Muscle of back (tissue), 11 donors: ENCODE data around the gene USP30. TPM values are rescaled to one million over a fixed set of nuclear protein-coding genes. Genes with fewer than 3 reads are reported as not detected.
"Not testable (repeated sequence)": the region's sequence is repeated elsewhere in the genome, so short reads cannot be mapped to it uniquely, and the experiment has no call there.

ENCODE experiments used
- DNase-seq, 3 donors: peaks; one replicate each; pipeline versions ENCODE4 v3.0.0 to v3.0.0-alpha.2; 2013
- polyA plus RNA-seq, 10 donors: library from polyadenylated mRNA; unstranded; fragments of 120-200 nt; gene quantifications; one replicate each; pipeline ENCODE4 v1.2.1, GENCODE V29; 2013; ENCODE audit not compliant: insufficient read length in 10 of 10

Gene USP30
- polyA plus RNA-seq, 10 donors, result 10.2 to 17.3 (median 13.2) TPM

DNA sequence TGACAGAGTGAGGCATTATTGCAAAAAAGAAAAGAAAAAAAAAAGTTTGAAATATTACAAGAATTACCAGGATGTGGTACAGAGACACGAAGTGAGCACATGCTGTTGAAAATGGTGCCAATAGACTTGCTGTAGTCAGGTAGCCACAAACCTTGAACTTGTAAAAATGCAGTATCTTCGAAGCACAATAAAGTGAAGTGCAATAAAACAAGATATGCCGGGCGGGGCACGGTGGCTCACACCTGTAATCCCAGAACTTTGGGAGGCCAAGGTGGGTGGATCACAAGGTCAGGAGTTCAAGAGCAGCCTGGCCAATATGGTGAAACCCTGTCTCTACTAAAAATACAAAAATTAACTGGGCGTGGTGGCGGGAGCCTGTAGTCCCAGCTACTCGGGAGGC is 2.6 kb upstream of the USP30 start:
- not testable (repeated sequence) for DNase-seq

DNA sequence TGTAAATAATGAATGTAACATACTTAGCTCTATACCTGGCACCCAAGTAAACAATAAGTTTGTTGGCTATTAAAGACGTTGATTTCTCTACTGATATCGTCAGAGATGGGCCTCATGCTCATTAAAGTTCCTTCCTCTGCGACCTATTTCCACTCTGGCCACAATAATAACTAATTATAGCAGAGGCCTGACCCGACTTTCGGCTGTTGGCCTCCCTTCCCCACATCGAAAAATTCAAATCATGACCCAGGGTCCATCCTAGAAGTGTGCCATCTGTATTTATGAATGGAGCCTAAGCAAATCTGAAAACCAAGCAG is 321 bp upstream of the USP30 start:
- no peak for DNase-seq

DNA sequence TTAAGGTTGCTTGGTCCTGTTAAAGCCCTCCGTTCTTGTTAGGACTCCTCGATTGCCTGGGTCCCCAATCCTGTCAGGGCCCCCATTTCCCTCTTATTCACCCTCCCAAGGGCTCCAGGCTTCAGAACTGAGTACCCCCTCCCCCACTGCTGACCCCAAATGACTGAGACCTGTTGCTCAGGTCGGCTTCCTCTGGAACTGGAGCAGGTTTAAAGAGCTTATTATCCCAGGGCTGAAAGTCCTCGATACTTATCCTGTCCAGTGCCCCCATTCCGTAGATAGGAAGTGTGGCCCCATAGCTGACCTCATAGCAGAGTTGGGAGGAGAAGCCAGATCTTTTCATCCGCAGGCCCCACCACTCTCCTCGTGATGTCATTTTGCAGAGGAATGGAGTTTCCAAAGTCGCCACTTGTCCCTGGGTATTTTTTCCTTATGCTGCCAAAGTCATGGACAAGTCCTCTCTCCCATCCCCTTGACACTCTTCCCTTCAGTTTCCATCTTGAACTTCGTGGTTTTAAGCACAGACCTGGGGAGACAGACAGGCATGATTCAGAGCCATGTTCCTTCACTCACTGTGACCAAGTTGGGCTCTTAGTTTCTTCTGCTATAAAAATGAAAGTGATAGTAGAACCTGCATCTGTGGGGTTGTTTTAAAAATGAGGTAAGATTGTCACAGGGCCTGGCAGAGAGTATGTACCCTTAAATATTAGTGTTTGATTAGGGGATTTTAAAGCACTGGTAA is 1.2 kb downstream of the USP30 start:
- no peak for DNase-seq

DNA sequence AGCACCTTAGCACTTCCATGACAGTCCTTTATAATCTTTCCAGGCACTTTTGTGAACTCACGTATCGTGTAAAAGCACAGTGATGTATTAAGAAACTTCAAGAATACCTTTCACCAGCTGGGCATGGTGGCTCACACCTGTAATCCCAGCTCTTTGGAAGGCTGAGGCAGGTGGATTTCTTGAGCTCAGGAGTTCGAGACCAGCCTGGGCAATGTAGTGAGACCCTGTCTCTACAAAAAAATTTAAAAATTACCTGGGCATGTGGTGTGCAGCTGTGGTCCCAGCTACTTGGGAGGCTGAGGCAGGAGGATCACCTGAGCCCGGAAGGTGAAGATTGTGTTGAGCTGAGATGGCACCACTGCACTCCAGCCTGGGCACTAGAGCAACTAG is 1.7 kb downstream of the USP30 start:
- not testable (repeated sequence) for DNase-seq

DNA sequence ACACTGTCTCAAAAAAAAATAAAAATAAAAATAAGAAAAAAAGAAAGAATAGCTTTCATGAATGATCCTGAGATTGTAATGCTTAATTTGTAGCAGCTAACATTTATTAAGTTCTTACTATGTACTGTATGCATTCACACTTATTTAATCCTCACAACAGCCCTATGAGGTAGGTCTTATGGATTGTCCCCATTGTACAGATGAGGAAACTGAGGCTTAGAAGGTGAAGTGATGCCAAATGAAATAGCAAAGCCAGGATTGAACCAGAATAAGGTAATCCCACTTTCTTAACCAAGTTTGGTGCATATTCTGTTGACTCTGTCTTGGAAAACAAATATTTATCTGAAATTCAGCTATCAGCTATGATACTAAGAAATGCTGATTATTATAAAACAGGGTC is 2.1 kb downstream of the USP30 start:
- no peak for DNase-seq

DNA sequence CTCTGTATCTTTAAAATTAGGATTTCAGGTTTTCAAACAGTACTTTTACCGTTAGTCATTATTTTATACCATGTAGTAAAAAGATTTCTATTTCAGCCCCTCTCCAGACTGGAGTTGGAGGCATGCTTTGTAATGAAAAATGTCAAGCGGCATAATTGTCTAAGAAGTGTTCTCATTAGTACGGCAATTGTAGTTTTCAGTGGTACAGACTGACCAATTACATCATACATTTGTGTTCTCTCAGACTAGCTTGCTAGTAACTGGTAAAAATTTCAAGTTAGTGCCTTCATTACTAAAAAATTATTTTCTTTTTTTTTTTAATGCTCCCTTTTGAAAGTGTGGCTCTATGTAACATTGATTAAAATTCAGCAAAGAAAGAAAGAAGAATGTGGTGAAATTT is 4.5 kb downstream of the USP30 start:
- DNase-seq, result no peak

DNA sequence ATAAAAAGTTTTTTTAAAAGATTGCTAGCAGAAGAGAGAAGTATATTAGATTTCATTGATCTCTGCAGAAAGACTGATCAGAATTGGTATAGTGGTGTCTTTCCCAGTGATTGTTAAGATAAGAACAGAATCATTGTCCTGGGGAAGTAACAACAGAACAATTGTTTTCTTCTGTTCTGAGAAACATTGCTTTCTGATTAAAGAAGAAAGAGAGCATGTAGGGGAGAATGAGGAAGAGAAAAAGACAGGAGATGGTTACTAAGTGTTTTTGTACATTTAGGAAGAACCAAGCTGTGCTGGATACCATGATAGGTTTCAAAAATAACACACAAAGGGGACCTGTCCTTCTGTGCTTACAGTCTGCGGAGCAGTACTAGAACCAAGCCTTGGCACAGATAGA is 5.0 kb downstream of the USP30 start:
- DNase-seq, result no peak

DNA sequence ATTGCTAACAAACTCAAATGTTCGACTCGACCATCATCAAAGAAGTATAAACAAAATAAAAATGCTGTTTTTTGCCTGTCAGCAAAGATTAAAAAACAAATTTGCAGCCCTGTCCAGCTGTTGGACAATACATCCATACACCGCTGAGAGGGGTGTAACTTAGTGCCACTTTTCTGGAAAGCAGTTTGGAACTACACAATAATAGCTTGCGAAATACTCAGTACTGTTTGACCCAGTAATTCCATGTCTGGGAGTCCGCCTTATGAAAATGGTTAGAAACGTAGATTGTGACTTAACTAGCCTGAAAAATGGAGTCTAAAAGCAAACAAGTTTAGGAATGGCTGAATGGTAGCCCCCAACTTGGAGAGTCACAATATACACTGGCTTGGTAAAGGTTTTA is 6.4 kb downstream of the USP30 start:
- DNase-seq, result no peak

DNA sequence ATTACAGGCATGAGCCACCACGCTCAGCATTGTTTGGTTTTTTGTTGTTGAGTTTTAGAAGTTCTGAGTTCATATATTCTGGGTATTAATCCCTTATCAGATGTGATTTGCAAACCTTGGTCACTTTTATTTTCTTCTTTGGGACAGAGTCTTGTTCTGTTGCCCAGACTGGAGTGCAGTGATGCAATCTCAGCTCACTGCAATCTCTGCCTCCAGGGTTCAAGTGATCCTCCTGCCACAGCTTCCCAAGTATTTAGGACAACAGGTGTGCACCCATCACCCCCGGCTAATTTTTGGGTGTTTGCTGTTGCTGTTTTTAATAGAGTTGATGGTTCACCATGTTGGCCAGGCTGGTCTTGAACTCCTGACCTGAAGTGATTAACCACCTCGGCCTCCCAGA is 11.8 kb downstream of the USP30 start:
- DNase-seq, result no peak

DNA sequence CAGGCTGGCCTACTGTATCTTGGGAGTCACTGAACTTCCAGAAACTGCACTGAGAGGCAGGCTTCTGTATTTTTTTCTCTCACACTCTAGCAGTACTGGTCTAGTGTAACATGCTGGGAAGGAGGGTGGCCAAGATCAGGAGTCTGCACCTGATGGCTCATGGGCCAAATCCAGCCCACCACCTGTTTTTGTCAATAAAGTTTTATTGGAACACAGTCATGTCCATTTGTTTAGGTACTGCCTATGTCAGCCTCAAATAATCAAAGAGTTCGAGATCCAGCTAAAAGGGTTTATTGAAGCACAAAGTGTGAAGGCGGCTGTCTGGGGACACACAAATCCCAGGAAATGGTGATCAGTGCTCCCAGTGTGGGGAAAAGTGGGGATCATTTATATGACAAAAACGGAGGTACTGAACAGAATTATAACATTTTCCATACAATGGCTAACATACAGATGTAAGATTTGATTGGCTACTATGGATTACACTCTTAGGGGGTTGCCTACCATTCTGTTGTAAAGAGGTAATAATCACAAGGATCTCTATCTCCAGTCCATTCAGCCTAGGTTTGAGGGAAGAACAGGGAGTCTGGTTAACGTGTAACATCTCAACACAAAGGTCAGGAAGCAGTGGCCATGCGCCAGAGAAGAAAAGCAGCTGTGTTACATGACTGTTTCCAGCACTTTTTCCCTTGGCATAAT is 12.9 kb downstream of the USP30 start:
- DNase-seq, result no peak

DNA sequence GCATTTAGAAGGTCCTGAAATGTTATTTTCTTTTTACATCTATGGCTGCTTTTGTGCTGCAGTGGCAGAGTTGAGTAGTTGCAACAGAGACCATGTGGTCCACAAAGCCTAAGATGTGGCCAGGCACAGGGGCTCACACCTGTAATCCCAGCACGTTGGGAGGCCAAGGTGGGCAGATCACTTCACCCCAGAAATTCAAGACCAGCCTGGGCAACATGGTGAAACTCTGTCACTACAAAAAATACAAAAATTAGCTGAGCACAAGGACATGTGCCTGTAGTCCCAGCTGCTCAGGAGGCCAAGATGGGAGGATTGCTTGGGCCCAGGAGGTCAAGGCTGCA is 13.4 kb downstream of the USP30 start:
- no peak for DNase-seq

DNA sequence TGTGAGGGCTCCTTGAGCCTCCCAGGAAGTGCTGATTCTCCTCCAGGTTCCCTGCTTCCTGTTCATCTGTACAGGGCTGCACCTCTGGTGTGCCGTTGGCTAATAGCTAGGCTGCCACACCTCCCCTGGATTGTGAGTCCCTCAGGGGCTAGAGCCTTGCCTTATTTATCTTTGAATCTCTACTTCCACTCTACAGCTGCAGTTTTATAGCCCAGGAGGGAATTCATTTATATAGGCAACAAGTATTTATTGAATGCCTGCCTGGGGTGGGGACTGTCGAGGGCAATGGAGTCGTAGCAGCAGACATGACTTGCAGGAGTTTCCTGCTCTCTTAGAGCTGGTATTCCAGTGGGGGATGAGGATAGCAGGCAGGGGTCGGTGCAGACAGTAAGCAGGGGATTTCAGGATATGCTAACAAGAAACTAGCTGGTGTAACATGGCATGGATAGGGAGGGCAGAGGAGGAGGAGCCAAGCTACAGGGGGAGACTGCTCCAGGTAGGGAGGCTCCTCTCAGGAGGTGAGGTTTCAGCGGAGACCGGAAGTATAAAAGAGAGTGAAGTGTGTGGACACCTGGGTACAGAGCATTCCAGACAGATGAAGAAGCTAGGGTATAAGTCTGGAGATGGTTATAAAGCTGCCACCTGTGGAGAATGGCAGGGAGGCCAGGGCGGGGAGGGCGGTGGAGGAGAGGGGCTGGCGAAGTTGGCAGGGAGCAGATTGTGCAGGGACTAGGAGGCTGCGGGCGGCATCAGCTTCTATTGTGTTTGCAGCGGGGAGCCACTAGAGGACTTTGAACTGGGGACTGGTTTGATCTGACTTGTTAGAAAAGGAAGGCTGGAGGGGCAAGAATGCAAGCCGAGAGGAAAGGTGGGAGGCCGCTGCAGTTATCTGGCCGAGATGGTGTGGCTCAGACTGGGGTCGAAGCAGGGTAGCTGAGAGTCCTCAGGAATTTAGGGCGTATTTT is 17.2 kb downstream of the USP30 start:
- DNase-seq, result peak in 1 of 3 donors; percentile 22

DNA sequence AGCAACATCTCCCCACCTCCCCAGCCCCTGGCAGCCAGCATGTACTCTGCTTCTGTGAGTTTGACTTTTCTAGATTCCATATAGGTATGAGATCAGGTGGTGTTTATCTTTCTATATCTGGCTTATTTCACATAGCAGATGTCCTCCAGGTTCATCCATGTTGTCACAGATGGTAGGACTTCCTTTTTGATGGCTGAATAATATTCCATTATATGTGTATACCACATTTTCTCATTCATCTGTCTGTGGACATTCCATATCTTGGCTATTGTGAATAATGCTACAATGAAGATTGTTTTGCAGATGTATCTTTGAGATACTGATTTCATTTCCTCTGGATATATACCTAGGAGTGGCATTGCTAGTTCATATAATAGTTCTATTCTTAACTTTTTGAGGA is 22.5 kb downstream of the USP30 start:
- no peak for DNase-seq

DNA sequence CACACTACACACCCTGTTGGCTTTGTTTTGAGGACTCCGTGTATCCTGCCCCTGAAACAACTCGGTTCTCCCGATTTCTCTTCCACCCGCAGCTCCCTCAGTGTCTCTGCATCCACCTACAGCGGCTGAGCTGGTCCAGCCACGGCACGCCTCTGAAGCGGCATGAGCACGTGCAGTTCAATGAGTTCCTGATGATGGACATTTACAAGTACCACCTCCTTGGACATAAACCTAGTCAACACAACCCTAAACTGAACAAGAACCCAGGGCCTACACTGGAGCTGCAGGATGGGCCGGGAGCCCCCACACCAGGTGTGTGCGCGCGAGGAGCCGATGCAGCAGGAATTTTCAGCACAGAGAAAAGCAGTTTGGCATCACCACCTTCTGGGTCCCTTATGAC is 30.4 kb downstream of the USP30 start:
- DNase-seq, result no peak

DNA sequence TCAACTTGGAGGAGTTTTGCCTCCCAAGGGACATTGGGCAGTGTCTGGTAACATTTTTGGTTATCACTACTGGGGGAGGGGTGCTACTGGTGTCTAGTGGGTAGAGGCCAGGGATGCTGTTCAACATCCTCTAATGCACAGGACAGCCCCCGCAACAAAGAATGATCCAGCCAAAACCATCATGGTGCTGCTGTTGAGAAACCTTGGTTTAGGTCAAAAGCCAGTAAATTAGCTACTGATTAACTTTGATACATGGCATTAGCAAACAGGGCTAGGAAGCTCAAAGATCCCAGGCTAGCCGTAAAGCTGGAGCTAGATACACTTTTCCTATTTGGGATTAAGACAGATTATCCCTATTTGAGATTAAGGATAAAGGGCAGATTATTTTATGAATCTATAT is 32.0 kb downstream of the USP30 start:
- no peak for DNase-seq

DNA sequence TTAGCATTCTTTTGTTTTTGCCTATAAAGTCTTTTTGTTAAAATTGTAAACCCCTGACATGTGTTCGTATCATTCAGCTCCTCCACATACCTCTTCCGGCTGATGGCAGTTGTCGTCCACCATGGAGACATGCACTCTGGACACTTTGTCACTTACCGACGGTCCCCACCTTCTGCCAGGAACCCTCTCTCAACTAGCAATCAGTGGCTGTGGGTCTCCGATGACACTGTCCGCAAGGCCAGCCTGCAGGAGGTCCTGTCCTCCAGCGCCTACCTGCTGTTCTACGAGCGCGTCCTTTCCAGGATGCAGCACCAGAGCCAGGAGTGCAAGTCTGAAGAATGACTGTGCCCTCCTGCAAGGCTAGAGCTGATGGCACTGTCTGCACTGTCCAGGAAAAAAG is 33.2 kb downstream of the USP30 start:
- no peak for DNase-seq

DNA sequence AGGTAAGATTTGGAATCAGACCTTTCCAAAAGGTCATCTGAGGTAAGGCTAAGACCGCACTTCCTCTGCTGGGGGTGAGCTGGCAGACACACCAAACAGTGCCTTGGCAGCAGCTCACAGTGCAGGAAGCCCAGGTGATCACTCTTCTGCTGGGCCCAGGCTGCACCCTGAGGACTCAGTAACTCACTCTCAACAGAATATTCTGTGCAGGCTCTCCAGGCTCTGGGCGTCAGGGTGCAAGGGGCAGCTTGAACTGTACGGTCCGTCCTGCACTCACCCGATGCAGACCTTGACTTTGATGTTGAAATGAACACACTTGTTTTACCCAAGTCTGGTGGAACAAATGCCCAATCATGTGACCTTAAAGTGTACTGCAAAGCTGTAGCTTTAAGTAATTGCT is 34.9 kb downstream of the USP30 start:
- DNase-seq, result no peak

DNA sequence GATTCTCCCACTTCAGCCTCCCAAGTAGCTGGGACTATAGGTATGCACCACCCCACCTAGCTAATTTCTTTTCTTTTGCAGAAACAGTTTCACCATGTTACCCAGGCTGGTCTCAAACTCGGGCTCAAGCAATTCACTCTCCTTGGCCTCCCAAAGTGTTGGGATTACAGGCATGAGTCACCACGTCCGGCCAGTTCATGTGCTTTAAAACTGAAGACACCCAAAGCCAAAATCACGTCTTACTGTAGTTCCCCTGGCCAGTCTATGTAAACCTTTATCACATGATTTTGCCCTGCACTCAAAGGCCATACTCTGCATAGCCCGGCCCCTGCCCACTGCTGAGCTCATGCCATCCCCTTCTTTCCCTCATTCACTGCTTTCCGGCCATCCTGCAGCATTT is 36.4 kb downstream of the USP30 start:
- DNase-seq, result no peak

DNA sequence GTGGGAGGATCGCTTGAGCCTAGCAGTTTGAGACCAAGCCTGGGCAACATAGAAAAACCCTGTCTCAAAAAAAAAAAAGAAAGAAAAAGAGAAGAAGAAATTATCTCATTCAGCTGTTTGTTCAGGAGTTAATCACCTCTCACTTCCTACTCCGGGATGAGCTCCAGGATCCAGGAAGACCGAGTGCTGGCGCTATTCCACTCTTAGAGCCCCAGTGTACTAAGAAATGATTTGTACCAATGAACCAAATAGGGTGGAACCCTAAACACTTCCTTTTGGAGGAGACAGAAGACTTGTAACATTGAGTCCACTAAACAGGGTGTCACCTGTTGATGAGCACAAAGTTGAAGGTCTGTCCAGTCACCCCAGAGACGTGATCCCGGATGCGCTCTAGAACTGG is 37.3 kb downstream of the USP30 start:
- DNase-seq, result no peak

DNA sequence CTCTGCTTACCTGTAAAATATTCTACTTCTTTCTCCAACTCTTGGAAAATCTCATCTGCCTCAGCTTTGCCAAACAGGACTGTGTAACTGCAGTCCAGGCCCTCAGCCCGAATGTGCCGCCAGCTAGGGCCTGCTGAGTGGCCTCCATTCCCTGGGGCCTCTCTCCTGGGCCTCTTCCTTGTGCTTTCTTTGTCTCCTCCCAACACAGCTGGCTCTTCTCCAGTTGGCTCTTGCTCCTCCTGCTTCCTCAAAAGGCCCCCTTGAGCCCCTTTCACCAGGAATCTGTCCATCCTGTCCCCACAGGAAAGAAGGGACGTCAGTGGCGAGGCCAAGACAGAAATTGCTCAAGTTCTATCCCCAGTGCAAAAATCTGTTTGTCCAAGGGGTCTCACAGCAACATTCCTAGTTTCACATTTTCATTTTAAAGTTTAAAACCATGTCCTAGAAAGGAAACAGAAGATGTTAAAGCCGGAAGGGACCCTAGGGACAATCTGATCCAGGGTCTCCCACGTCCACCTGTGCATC is 40.2 kb downstream of the USP30 start:
- peak in 2 of 3 donors; percentile 25 to 61 for DNase-seq

DNA sequence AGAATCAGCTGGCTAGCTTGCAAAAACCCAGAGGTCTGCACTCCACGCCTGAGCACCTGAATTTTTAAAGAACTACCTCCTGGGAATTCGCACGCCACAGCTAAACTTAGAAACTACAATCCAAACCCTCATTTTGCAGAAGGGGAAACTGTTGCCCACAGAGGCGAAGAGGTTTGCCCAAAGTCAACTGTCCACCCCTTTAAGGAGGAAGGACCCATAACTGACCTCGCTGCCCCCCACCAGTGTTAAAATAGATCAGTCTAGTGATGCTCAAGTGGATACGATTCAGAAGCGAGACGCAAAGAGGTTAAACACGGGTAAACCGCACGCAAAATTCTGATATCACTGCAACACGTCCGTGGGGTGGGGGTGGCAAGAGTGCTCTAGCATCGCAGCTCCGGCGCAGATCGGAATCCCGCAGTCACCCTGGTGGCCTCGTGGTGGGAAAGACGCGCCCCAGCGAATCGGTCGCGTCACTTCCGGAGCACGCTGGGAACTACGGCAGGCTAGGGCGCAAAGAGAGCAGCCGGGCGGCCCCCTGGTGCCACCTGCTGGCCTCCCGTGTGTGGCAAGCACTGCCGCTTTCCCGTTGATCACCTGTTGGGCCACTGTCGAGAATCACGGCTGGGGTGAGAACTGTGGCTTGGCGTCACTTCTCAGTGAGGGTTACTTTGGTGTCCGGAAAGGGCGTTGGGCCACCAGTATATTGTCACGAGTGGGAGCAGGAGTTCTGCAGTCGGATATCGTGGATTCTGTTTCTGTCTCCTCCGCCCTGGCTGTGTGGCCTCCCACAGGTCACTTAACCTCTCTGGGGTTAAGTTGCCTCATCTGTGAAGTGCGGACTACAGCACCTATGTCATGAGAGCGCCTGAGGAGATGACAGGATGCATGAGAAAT is 40.9 kb downstream of the USP30 start, which contains the start of gene ALKBH2:
TSS of gene ALKBH2 (minus strand) at position 451 of the 897 bp plus-strand sequence. CDS start 686 bp downstream, outside the sequence.
- DNase-seq, result peak; percentile 92 to 97 (median 96)

DNA sequence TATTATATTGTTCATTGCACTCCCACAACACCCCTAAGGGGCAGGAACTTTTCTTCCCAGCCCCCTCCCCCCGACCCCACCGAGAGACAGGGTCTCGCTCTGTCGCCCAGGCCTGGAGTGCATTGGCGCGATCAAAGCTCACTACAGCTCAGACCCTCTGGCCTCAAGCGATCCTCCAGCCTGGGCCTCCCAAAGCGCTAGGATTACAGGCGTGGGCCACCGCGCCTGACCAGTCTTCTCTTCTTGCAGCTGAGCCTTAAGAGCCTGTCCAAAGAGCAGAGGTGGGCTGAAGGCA is 44.7 kb downstream of the USP30 start:
- DNase-seq, result no peak
